Activated CD4-positive, CD25-positive, alpha-beta regulatory T cell treated with anti-CD3 and anti-CD28 coated beads, Interleukin-2, amount 50 U/mL, for 72 hours (primary cell): ENCODE data around the gene C1QTNF12.

Experiments used
- DNase-seq: peaks from one replicate; pipeline ENCODE4 v3.0.0; 2021

Gene C1QTNF12

DNA sequence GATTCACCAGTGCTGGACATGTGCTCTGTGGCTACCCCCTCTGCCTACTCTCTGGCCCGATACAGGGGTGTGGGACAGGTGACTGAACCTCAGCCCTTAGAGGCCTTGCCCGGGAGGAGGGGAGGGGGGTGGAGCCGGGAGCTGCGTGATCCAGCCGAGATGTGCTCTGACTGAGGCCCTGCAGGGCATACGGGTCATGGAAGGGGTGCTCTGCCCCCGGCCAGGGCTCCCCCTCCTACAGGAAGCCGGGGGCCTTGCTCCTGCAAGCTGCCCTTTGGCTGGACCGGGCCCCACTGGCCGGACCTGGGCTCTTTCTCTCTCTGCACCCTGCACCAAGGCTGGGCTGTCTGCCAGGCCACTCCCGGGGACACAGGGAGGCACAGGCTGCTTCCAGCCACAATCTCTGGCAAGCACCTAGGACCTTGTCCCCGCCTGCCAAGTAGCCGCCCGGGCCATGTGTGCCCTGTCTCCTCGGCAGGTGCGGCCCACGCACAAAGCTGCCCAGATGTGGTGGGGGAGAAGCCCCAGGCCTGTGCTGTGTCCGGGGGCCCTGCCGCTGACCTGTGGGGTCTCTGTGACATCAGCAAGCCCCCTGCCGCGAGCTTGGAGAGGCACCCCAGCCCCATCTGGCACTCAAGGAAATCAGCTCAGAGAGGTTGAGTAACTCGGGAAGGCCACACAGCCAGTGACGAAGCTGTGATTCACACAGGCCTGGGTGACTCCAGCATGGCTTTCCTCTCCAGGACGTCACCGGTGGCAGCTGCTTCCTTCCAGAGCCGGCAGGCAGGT is 35.2 kb upstream of the C1QTNF12 start:
- no peak for DNase-seq

DNA sequence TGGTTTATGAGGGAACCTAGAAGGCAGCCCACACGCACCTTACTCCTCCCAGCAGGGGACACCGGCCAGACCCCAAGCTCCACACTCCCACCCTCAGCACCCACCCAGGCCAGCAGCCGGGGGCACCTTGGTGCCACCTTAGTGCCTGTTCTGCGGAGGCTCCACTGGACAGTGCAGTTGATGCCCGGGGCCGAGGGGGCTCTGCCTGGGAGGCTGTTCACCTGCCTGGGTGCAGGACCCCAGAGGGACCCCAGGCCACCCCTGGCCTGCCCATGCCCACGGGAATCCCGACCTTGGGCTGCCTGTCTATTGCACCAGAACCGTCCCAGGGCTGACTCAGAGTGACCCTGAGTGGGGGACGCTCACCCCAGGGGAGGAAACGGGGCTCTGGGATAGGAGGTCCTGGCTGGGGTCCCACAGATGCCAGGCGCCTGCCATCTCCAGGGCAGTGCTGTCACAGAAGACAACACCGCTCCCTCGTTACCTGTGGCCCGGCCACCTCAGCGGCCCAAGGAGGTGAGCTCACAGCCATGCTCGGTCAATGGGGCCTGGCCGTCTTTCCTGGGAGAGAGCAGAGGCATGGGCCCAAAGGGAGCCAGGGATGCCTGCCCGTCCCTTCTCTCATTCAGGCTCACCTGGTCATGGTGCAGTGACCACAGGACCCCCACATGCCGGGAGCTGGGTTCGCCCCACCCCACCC is 34.4 kb upstream of the C1QTNF12 start:
- no peak for DNase-seq

DNA sequence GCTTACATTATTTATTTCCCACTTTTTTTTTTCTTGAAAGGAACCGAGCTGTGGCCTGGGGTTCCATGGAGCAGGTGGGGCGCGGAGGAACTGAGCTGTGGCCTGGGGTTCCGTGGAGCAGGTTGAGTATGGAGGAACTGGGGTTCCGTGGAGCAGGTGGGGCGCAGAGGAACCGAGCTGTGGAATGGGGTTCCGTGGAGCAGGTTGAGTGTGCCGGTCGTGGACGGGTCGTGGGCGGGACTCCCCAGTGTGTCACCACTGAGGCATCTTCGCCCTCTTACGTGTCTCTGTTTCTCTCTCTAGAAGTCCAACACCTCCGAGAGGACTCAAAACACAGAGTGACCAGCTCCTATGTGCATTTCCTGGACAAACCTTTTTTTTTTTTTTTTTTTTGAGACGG is 32.5 kb upstream of the C1QTNF12 start:
- no peak for DNase-seq

DNA sequence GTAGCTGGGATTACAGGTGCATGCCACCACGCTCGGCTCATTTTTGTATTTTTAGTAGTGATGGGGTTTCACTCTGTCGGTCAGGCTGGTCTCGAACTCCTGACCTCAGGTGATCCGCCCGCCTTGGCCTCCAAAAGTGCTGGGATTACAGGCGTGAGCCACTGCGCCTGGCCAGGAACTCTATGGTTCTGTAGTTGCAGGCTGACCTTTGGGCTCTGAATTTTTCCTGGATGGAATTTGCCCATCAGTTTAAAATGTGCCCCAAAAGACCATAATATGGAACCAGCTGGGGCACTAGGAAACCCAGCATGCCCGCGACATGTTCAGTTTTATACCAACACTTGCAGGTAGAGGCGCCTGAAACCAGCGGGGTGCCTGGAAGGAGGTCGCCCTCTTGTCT is 32.1 kb upstream of the C1QTNF12 start:
- no peak for DNase-seq

DNA sequence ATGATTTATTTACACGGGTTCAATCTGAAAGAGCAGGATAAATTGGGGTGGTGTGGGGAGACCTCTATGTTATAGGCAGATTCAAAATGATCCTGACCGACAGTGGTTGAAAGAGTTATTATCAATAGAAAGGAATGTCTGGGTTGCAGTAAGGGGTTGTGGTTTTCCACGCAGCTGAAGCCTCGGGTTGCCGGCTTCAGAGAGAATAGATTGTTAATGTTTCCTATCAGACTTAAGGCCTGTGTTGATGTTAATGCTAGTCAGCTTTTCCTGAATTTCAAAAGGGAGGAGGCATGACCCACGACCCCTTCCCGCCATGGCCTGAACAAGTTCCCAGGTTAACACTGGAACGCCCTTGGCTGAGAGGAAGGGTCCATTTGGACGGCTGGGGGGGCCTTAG is 29.3 kb upstream of the C1QTNF12 start:
- no peak for DNase-seq

DNA sequence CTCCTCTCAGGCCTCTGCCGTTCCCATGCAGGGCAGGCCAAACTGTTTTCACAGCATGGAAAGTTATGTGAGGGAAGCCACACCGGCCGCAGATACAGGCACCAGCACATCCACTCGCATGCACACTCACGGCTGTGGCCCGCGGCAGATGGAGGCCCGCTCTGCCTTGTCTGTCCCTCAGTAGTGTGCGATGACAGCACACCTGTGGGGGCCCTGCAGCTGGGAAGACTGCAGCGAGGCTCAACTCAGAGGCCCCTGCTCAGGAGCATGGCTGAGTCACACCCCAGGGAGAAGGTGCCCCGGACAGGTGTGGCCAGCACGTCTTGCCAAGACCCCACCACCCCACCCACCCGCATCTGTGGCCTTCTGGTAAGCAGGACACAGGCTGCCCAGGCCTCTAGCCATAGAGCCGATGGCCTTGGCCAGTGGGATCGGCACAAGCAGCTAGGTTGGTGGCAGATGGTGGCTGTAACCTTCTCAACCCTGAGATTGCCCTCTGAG is 28.5 kb upstream of the C1QTNF12 start:
- DNase-seq: no peak

DNA sequence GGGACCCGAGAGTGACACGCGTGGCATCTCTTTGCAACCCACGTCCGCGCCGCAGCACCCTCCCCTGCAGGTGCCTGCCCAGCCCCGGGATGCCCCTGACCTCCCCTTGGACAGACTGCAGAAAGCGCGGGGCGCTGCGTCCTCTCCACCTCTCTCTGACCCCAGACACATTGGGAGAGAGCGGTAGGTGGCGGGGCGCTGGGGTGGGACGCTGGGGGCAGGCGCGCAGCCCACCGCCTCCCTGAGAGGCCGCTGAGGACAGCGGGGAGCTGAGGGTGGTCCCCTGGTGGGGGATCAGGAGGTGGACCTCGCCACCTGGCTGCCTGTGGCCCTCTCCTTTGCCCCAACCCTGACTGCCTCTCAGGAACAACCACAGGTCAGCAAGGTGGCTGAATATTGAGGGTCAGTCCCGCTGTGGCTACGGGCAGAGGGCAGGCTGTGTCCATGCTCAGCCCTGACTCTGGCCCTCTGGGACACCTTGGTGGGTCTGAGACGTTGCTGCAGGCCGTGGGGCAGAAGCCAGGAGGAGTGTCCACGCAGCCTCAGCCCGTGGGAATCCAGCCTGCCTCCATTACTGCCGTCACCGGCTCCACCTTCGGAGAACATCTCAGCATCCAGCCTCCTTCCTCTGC is 27.9 kb upstream of the C1QTNF12 start:
- no peak for DNase-seq

DNA sequence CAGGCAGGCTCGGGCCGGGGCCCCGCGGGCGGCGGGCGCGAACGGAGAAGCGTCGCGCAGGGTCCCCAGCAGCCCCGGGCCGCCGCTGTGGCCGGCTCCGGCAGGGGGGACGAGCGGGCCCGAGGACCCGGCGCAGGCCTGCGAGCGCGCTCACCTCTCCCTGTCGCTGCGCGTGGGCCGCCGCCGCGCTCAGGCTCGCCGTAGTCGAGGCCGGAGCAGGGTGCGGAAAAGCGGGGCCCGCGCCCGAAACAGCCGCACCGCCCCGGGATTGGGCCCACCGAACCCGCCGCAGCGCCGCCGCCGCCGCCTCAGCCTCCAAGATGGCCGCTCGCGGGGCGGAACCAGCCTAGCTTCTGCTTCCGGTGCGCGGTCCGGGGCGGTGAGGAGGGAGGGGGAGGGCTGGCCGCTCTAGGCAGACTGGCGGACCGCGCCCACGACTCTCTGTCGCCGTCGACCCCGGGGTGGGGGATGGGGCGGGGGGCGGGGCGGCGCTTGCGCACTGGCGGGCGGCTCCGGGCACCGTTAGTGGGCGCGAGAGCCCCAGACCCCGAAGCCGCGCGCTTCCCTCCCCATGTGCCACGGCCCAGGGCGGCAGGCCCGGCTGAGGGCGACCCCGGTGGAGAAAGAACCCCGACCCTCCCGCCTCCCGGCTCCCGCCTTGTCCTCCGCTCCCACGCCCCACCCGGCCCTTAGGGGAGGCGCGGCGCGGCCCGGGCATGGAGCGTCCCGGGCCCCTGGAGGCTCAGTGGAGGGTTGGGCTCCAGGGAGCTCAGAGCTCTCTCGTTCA is 27.2 kb upstream of the C1QTNF12 start, which contains the start of gene UBE2J2:
Gene UBE2J2, minus strand, starts transcription at position 343 of the 787 bp plus-strand sequence. CDS start 5,862 bp downstream, outside the sequence.
- peak; percentile 89 for DNase-seq

DNA sequence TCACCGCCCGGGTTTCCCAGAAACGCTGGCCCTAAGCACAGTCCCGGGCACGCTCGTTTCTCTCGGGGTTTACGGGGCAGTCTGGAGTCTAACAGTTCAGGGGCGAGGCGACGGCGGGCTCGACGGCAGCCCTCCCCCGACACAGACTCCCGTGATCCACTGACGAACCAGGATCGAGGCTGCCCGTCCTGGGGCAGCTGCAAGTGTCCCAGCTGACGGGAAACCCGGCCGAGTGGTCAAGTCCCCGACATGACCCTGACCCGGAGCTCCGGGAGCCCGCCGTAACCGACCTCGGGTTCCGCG is 26.6 kb upstream of the C1QTNF12 start:
- no peak for DNase-seq

DNA sequence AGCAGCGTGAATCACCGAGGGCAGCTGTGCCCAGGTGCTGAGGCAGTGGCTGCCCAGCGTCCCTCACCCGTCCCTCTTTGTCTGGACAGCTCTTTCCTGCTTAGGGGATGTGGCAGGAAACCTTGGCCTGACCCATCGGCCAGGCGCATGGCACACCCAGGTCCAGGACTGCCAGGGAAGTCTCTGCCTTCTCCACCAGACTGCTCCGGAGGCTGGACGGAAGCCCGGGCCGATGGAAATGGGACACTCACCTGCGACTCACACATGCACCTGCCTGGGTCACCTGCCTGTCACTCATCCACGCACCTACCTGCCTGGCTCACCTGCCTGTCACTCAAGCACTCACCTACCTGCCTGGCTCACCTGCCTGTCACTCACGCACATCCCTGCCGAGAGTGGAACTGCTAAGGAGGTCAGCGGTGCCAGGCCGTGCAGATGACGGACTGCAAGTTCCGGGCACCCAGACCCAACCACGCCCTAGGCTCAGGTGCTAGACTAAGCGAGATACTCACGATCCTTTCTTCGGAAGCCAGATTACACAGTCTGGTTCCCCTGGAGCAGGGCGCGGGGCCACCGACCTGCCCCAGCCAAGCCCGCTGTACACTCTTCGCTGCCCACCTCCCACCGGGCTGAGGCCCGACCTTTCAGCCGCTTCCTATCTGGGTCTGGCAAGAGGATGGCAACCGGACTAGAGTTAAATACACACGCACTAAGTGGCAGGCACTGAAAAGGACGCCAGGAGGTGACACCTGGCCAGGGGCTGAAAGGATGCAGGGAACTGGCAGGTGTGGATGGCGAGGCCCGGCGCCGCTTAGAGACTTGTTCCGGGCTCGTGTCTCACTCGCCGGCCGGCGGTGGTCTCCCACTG is 26.1 kb upstream of the C1QTNF12 start:
- DNase-seq: no peak

DNA sequence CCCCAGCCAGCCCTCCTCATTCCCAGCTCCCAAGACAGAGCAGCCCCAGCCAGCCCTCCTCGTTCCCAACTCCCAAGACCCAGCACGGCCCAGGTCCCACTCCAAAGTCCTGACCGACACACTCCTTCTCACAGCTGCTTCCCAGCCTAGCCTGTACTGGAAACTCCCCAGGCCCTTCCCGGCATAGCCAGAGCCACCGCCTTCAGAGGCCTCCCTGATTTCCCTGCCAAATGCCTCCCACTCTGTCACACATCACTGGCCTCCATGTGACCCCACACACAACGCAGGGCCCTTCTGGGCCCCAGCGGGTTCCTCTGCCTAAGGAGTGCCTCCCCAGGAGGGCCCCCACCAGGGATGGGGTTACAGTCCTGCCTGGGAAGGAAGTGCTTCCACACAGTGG is 24.3 kb upstream of the C1QTNF12 start:
- no peak for DNase-seq

DNA sequence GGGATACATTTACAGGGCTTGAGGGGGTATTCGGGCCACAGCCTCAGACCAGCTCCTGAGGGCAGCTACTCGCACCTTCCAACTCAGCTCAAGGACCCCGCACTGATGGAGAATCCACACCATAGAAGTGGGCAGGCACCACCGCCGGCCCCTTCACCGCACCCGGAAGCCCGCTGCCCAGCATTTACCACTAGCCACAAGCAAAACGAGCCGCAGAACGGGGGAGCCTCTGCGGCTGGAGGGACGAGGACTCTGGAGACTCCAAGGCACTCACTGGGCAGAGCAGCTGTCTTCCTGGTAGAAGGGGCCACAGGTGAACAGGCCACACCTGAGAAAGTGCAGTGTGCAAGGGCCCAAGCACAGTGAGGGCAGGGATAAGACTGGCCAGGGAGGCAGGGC is 21.8 kb upstream of the C1QTNF12 start:
- DNase-seq: no peak

DNA sequence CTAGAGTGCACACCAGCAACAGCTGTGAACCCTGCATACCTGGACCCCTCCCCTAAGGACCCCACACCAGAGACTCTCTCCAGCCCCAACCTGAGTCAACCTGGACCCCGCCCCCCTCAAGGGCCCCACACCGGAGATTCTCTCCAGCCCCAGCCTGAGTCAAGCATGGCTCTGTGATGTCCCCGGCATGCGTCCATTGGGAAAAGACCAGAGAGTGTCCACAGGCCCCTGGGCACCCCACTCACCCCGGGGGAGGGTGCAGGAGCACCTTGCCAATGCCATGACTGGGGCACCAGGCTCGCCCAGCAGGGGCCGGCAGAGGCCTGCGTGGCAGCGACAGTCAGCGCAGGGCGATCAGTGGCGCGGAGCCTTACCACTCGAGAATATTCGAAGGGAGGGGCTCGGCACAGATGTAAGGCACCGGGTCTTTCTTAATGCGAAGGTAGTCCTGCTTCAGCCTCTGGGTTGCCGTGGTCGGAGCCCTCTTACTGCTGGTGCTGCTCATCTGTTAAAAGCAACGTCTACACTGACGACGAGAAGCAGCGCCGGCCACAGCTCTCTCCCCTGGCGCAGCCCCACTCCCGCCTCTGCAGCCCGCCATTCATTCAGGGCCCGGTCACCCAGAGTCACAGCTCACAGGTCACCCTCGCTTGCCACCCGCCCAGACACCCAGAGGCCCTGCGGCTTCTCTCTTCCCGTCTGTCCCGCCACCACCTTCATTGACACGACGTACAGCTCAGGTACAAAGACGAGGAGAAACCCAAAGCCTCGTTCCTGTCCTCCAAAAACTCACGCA is 21.2 kb upstream of the C1QTNF12 start:
- DNase-seq: no peak

DNA sequence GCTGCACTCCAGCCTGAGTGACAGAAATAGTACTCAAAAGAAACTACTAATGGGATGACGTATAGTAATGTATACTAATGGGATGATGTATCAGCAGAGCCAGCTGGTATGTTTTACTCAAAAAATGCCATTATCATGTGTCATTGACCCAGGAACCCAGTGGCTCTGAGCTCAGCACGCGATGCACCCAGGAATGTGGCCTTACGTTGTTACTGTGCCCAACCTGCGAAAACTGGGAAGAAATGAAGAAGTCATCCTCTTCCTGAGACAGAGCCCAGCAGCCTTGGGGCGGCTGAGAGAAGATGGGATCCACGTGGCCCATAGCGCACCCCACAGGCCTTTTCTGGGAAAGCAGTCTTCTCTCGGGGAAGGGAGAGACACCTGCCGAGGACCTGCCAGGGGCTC is 18.3 kb upstream of the C1QTNF12 start:
- DNase-seq: no peak

DNA sequence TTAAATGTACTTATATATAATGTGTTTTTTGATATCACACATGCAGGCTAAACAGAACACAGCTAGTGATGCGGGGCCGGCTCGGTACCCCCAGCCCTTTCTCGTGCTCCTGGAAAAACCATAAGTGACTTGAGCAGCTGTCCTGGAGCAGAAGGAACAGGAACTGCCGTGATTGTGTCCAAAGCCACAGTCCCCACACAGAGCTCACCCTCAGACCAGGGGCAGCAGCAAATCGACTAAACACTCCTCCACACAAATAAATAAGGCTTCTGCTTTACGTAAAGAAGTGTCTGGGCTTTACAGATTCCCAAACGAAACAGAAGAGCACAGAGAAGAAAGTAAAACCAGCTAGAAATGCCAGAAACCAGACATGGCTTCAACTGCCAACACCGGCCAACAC is 17.5 kb upstream of the C1QTNF12 start:
- no peak for DNase-seq

DNA sequence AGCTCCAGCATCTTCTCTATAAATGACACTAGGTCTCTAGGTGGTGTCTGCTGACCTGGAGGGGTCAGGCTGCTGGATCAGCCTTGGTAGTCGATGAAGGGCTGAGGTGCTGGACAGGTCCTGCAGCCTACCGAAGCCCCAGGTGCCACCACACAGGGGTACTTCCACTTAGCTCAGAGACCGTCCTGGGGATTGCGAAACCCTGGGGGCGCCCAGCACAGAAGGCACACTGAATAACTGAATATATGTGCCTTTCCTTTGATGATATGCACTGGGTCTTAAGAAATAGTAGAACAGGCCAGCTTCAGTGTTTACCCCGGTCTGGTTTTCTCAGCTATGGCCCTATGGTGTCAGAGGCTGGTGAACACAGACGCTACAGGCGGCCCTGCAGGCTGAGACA is 16.2 kb upstream of the C1QTNF12 start:
- no peak for DNase-seq

DNA sequence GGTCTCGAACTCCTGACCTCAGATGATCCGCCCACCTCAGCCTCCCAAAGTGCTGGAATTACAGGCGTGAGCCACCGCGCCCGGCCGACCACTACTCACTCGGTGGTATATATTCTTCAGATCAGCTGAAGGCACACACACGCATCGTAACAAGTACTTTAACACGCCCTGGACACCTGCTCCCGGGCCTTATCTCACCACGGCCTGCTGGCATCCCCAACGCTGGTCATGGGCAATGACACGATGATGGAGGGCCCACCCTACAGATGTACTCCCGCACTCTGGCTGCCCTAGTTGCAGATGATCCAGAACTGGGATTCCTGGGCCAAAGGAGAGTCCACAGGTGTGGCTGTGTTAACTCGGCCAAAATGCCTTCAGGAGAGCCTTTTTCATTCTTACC is 15.5 kb upstream of the C1QTNF12 start:
- no peak for DNase-seq

DNA sequence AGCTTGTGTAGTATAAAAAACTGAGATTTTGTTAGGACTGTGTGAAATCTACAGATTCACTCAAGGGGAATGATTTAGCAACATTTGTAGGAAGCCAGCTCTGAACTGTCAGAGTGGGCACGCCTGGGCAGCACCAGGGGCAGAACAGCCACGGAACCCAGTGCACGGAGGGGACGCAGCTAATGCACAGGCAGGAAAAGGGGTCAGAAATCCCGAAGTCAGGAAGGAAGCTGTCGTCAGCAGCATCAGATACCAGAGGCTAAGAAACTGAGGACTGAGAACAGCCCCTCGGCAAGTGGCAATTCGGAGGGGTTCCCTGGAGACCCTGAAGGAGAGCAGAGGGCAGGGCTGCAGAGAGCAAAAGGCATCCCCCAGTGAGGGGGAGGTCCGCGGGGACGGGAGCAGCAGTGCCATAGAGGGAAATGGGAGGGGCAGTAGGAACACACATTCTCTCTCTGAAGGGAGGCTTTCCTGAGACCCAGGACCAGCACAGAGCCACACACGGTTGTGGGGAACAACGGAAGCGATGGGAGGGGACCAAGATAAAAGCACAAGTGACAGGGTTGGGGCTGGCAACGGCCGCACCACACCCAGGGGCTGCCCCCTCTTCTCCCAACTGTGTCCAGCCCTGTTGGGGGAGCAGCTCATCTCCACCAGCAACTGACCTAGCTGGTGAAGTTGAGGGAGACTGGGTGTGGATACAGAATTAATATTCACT is 14.5 kb upstream of the C1QTNF12 start:
- no peak for DNase-seq

DNA sequence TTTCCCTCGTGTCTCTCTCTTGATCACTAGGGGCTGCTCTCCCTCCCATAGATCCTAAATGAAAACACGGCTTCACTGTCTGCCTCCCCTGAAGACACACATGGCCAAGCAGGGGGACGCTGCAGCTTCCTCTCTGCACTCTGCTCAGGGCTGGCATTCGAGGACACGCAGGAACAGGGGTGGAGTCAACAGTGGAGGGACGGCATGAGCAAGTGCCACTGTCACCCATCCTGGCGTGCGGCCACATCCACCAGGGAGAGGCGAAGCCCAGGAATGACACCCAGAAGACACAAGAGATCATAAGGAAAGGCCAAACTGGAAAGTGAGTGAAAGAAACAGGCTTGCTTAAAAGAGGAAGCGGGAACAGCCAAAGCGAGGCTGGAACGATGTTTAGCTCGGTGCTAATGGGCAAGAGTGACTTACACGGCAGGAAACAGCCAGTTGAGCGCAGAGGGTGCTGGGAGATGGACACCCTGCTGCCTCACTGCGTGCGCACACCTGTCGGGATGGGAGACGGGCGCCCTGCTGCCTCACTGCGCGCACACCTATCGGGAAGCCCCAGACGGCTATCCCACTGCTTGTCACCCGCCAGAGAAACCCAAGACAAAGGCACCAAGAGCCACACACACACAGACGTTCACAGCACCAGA is 13.6 kb upstream of the C1QTNF12 start:
- no peak for DNase-seq

DNA sequence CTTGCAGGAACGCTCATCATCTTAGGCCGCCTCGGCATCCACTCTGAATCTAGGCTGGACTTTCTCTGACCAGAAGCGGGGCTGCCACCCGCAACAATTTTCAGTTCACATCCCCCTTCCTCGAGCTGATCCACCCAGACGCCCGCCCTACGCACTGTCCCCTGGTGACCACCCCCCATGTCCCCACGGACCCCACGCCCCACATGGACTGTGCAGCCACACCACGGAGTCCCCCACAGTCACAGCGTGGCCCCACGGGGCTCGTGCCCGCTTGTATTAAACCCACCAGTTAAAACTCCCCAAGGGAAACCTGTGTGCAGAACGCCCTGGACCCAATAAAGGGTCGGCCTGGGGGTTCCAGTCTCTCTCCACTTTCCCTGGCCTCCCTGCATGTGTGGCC is 13.0 kb upstream of the C1QTNF12 start:
- DNase-seq: no peak
